ENCODE data around the gene PKHD1.

DNA sequence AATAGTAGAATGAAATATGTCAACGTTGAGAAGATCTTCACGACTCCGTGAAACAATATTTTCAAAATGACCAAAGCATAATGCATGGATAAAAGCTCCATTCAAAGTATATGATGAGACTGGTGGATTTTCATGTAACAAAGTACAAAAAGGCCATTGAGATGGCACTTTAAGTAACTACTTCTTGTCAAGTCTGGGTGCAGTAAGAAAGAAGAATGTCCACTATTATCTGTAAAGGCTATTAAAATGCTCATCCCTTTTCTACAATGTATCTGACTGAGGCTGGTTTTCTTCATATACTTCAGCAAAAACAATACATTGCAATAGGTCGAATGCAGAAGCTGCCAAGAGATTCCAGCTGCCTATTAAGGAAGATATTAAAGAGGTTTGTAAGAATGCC lies 457.4 kb downstream of the PKHD1 start:
- TF ChIP-seq, protein P1, sequence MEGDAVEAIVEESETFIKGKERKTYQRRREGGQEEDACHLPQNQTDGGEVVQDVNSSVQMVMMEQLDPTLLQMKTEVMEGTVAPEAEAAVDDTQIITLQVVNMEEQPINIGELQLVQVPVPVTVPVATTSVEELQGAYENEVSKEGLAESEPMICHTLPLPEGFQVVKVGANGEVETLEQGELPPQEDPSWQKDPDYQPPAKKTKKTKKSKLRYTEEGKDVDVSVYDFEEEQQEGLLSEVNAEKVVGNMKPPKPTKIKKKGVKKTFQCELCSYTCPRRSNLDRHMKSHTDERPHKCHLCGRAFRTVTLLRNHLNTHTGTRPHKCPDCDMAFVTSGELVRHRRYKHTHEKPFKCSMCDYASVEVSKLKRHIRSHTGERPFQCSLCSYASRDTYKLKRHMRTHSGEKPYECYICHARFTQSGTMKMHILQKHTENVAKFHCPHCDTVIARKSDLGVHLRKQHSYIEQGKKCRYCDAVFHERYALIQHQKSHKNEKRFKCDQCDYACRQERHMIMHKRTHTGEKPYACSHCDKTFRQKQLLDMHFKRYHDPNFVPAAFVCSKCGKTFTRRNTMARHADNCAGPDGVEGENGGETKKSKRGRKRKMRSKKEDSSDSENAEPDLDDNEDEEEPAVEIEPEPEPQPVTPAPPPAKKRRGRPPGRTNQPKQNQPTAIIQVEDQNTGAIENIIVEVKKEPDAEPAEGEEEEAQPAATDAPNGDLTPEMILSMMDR (IDR thresholded peaks at IDR 0.05): no peak
- TF ChIP-seq EZH2 (IDR thresholded peaks at IDR 0.05; ENCODE audit: borderline replicate concordance, insufficient read depth, low read depth, low read length, poor library complexity, severe bottlenecking): no peak

All from B cell (primary cell).